OCI-LY7 (cell line): Measurements from ENCODE around the gene RNF207. TPM values are rescaled to one million over a fixed set of nuclear protein-coding genes. Genes with fewer than 3 reads are reported as not detected.

Experiments used
- BruUV-seq: library from RNA; stranded (reverse); fragments of 400-500 nt; replicated peaks from 2 replicates; lab custom pipeline; 2021; lab: Mats Ljungman, UMichigan
- CTCF ChIA-PET: fragments of 300-600 bp; sonication (Branson Sonifier 250); formaldehyde crosslinking; loops from one replicate; lab custom pipeline; 2022; ENCODE audit warnings: antibody characterized with exemption; ENCODE audit not compliant: unreplicated experiment; lab: Charles Lee
- POLR2A ChIA-PET: fragments of 300-600 bp; sonication (Branson Sonifier 250); formaldehyde crosslinking; loops from one replicate; lab custom pipeline; 2022; ENCODE audit warnings: antibody characterized with exemption; lab: Charles Lee
- DNase-seq: peaks from one replicate; pipeline ENCODE4 v3.0.0-alpha.2; 2015; ENCODE audit warnings: low spot score
- H2AFZ ChIP-seq: fragments of 200-600 bp; sonication (generic), shearing (Covaris generic); 2 replicates; pipeline ENCODE4 v1.6.1; 2014; ENCODE audit warnings: mild to moderate bottlenecking, antibody characterized with exemption, low read length, moderate library complexity
- H3K27ac ChIP-seq: fragments of 200-600 bp; sonication (generic); 2 replicates; pipeline ENCODE4 v1.5.1; 2014; ENCODE audit warnings: mixed run types, low read depth, mild to moderate bottlenecking, moderate library complexity, low read length, inconsistent platforms; ENCODE audit not compliant: poor library complexity, severe bottlenecking
- H3K36me3 ChIP-seq: fragments of 200-600 bp; sonication (generic); 2 replicates; pipeline ENCODE4 v1.6.1; 2014; ENCODE audit warnings: mild to moderate bottlenecking, antibody characterized with exemption, low read length, moderate library complexity, mixed read lengths; ENCODE audit not compliant: insufficient read depth
- H3K4me1 ChIP-seq: fragments of 200-600 bp; sonication (generic); 2 replicates; pipeline ENCODE4 v1.5.1; 2014; ENCODE audit warnings: mild to moderate bottlenecking, low read length; ENCODE audit not compliant: insufficient read depth, poor library complexity, severe bottlenecking
- H3K4me2 ChIP-seq: fragments of 200-600 bp; sonication (generic); 2 replicates; pipeline ENCODE4 v1.6.1; 2014; ENCODE audit warnings: mild to moderate bottlenecking, low read length
- H3K4me3 ChIP-seq: fragments of 200-600 bp; sonication (generic); 2 replicates; pipeline ENCODE4 v1.5.1; 2014; ENCODE audit warnings: mild to moderate bottlenecking, low read depth, low read length; ENCODE audit not compliant: poor library complexity, severe bottlenecking
- H3K79me2 ChIP-seq: fragments of 200-600 bp; sonication (generic); 2 replicates; pipeline ENCODE4 v1.6.1; 2016; ENCODE audit warnings: low read depth, mild to moderate bottlenecking, low read length, moderate library complexity, mixed read lengths; ENCODE audit not compliant: insufficient read depth
- H3K9me2 ChIP-seq: fragments of 200-600 bp; sonication (generic); 2 replicates; pipeline ENCODE4 v1.6.1; 2016; ENCODE audit warnings: mild to moderate bottlenecking, low read length, mixed read lengths; ENCODE audit not compliant: insufficient read depth
- H3K9me3 ChIP-seq: fragments of 200-600 bp; sonication (generic); 2 replicates; pipeline ENCODE4 v1.6.1; 2014; ENCODE audit warnings: mild to moderate bottlenecking, mixed run types, low read length, mixed read lengths
- H4K20me1 ChIP-seq: fragments of 200-600 bp; sonication (generic); 2 replicates; pipeline ENCODE4 v1.6.1; 2014; ENCODE audit warnings: mild to moderate bottlenecking, antibody characterized with exemption, low read length, moderate library complexity, mixed read lengths; ENCODE audit not compliant: insufficient read depth
- CTCF ChIP-seq: fragments of 200-600 bp; sonication (generic); conservative IDR thresholded peaks from 2 replicates; pipeline ENCODE4 v1.5.1; 2014; ENCODE audit warnings: mild to moderate bottlenecking, antibody characterized with exemption, low read length, moderate library complexity, mixed read lengths
- EZH2phosphoT487 ChIP-seq: fragments of 200-600 bp; sonication (generic); IDR thresholded peaks from 2 replicates; pipeline ENCODE4 v1.6.1; 2018; ENCODE audit warnings: low read depth, borderline replicate concordance, mild to moderate bottlenecking, mixed run types, antibody characterized with exemption, low read length, moderate library complexity, mixed read lengths
- intact Hi-C: fragments of 100-400 bp; cut with micrococcal nuclease; formaldehyde crosslinking; loops from one replicate; pipeline ENCODE4 v1.10.0; 2022; ENCODE audit not compliant: unreplicated experiment
- total RNA-seq, 2 experiments: library from RNA; depleted of rRNA in 1 of 2; stranded (reverse); fragments of >200 nt in 1 of 2; shearing (Covaris generic) in 1 of 2; gene quantifications; 2 replicates each; pipeline ENCODE4 v1.2.3, GENCODE V29; 2014 to 2022

RNF207 gene
- total RNA-seq, 2 experiments from 2014 or later, result not detected

GRCh38 chr1:6157528-6158174, 48.3 kb upstream of the RNF207 start:
- DNase-seq, result no peak
- Histone ChIP-seq H4K20me1 (no peaks in the 10 kb centered on the region), H3K4me1 (no peaks in the 10 kb centered on the region), H3K4me3 (no peak overlapping the region), H3K4me2 (no peak overlapping the region), H3K9me2 (no peaks in the 10 kb centered on the region), H2AFZ (no peak overlapping the region), H3K79me2 (no peaks in the 10 kb centered on the region), H3K27ac (no peak overlapping the region), H3K36me3 (no peaks in the 10 kb centered on the region), H3K9me3 (no peaks in the 10 kb centered on the region)
- TF ChIP-seq EZH2phosphoT487 (no peak), CTCF (no peak)
- ChIA-PET POLR2A (no interaction called here), CTCF (no interaction called here)
- BruUV-seq, result no TSS peak
- intact Hi-C loops, result no loop called here

- CTCF ChIA-PET, result no interaction called here
- Histone ChIP-seq H3K79me2 (no peaks in the 10 kb centered on the region), H3K9me3 (no peaks in the 10 kb centered on the region), H3K4me1 (no peaks in the 10 kb centered on the region), H4K20me1 (no peaks in the 10 kb centered on the region), H3K9me2 (no peaks in the 10 kb centered on the region), H2AFZ (no peak overlapping the region), H3K27ac (no peak overlapping the region), H3K4me3 (no peak overlapping the region), H3K4me2 (no peak overlapping the region), H3K36me3 (no peaks in the 10 kb centered on the region)
- DNase-seq, result no peak
- intact Hi-C loops, result no loop called here
- POLR2A ChIA-PET, result no interaction called here
- no TSS peak for BruUV-seq
- TF ChIP-seq EZH2phosphoT487 (no peak), CTCF (no peak)
Observed at GRCh38 chr1:6158181-6158580, 47.7 kb upstream of the RNF207 start.

- no peak overlapping the region for H2AFZ ChIP-seq
- H3K9me2 ChIP-seq, result no peaks in the 10 kb centered on the region
- H3K4me2 ChIP-seq, result no peak overlapping the region
- no peaks in the 10 kb centered on the region for H3K9me3 ChIP-seq
- no peaks in the 10 kb centered on the region for H3K4me1 ChIP-seq
- no TSS peak for BruUV-seq
- intact Hi-C loops, result no loop called here
- no peak overlapping the region for H3K4me3 ChIP-seq
- TF ChIP-seq CTCF (no peak), EZH2phosphoT487 (no peak)
- no peak for DNase-seq
- H3K36me3 ChIP-seq, result no peaks in the 10 kb centered on the region
- H3K27ac ChIP-seq, result no peak overlapping the region
- ChIA-PET CTCF (no interaction called here), POLR2A (no interaction called here)
- no peaks in the 10 kb centered on the region for H3K79me2 ChIP-seq
- H4K20me1 ChIP-seq, result no peaks in the 10 kb centered on the region
Observed at GRCh38 chr1:6162341-6162740, 43.6 kb upstream of the RNF207 start.
